Stimulated activated CD4-positive, alpha-beta T cell treated with anti-CD3 and anti-CD28 coated beads, TNF-alpha, amount 100 ng/mL, for 24 hours (primary cell): ENCODE measurements around the gene LYVE1.

Experiments
- DNase-seq, 3 experiments: peaks; one replicate each; pipeline ENCODE4 v3.0.0-alpha.2; 2020; ENCODE audit warnings: low read depth in 3 of 3

LYVE1 gene

DNA sequence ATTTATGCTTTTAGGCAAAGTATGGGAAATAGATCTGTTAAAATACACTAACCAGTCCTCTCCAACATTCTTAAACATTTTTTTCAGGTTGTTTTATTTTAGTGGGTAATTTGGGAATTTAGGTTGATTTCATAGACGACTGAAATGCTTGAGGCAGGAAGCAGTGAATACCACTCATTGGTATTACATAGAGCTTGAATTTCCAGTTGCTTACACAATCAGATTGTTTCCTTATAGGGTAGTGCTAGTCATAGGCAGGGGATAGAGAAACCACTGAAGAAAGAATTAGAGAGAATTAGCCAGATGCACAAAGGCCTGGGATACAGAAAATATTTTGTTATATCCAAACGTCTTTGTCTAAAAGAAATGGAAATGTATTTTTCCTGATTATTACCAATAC, 23.9 kb upstream of the LYVE1 start:
- DNase-seq = no peak

- DNase-seq = no peak
Observed at GRCh38 chr11:10591741-10592140, 23.3 kb upstream of the LYVE1 start.

- no peak for DNase-seq
Observed at GRCh38 chr11:10590218-10590915, 21.9 kb upstream of the LYVE1 start.

- DNase-seq = no peak
Observed at GRCh38 chr11:10588904-10589303, 20.4 kb upstream of the LYVE1 start.

GRCh38 chr11:10587995-10588394, 19.5 kb upstream of the LYVE1 start:
- no peak for DNase-seq

DNA sequence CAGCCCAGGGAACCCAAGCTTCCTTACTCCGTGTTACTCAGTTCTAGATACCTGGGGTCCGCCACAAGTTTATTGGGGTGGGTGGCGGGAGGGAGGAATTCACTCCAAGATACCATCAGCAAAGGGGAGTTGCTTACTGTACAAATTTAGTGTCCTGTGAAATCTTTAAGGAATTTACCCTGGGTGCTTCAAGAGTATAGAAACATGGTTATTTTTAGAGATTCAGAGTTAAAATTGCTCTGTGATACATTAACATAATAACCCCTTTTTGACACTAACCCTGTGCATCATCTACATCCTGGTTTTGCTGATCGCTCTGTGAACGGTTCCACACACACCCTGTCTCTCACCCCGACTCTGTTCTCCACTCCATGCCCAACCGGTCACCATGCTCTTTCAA, 18.9 kb upstream of the LYVE1 start:
- DNase-seq = no peak

DNA sequence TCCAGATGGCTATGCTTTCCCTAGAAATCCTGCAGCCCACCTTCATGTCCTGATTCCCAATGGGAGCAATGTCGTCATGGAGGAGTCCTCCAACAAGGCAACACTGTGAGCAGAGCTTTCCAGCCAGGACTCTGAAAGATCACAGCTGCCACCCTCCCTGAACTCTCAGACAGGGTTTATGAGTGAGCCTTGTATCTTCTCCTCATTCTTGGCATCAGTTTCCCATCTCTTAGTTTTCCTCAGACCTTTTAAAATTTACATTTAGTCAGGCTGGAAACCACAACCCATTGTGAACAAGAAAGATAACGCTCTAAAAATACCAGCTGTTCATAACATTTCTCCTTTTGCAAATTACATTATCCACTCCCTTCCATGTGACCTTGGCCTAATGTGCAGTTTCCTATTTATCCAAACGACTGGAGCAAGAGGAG, 15.6 kb upstream of the LYVE1 start:
- no peak for DNase-seq

DNA sequence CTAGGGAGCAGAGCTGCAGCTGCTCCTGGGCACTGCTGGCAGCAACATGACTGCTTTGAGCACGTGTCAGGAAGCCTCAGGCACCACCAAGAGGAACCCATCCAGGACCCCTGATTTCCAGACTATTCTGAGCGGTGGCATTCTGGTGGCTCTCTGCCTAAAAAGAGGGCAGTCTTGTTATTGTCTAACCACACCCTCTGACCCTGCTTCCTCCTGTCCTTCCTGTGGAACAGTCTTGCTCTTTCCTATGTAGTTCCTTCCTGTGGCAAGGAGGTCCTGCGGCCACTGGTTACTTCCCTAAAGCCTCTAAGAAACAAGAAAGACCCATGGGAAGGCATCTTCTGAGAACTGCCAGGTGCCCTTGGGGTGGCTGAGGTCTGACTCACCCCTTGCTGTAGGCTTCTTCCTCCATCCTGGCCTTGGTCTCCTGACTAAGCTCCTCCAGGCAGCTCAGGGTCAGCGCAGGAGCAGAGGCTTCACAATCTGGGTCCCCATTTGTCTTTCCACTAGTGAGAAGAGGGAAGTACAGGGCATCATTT, 13.1 kb upstream of the LYVE1 start:
- DNase-seq = no peak

- no peak for DNase-seq
Observed at GRCh38 chr11:10580623-10581022, 12.2 kb upstream of the LYVE1 start.

- no peak for DNase-seq
Observed at GRCh38 chr11:10579700-10580099, 11.2 kb upstream of the LYVE1 start.

DNA sequence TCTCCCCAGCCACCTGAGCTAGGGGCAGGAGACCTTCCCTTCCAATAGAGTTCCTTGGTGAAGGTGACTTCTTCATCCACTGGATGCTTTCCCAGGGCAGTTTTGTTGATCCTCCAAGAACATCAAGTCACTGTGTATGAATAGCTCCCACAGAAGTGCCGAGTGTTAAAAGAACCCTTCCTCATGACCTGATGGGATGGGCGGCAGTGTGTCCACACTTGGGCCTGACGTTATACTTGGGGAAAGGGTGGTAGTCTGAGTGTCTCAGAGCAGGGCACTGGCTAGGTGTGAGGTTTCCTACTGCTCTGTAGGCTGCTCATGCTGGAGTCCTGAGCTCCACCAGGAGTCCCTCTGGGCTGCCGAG, 7.6 kb upstream of the LYVE1 start:
- no peak for DNase-seq

DNA sequence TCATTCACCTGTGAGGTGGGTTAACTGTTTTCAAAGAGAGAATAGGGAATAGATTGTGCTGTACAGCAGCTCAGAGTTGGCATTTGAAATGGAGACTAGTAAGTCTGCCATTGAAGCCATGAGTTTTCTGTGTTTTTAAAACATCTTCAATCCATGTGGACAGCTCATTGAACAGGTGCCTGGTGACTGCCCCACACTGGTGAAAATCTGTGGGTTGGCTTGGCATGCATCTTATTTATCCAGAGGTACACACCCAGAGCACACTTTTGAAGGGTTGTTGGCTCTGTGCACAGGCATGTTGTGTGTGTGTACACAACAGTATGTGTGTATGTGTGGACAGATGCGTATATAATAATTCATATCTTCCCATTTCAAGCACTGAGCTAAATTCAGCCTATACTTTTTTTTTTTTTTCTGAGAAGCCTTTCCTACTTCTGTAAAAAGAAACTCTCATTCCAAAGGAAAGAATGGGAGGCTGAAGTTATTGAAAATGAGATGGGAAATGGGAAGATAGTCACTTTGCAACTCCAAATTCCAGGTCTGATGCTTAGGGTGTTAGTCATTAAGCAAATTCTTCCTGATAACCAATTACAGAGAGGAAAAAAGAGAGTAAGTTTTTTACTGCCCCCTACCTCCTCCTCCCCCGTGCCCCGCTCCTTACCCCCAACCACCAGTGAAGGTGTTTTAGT, 7.0 kb upstream of the LYVE1 start:
- DNase-seq = no peak

DNA sequence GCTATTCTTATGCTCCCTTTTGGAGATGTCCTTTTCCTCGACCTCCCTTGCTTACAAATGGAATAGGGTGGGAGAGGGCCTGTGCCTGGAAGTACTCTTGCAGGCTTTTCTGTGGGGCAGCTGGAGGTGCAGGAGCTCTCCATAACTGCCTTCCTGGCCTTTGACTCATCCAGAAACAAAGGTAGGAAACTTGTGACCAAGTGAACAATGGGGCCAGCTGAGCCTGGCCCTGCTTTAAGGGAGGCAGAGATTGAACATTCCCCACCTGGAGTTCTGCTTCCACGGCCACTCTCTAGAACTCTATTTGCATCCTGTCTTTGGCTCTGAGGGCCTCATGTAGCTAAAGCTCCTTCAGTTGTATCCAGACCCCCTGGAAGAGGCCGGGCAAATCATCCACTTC, 5.1 kb upstream of the LYVE1 start:
- DNase-seq = no peak

GRCh38 chr11:10573028-10573427, 4.6 kb upstream of the LYVE1 start:
- no peak for DNase-seq

GRCh38 chr11:10572533-10572932, 4.1 kb upstream of the LYVE1 start:
- DNase-seq = no peak

- no peak for DNase-seq
Observed at GRCh38 chr11:10567446-10567845, 1.0 kb downstream of the LYVE1 start.

DNA sequence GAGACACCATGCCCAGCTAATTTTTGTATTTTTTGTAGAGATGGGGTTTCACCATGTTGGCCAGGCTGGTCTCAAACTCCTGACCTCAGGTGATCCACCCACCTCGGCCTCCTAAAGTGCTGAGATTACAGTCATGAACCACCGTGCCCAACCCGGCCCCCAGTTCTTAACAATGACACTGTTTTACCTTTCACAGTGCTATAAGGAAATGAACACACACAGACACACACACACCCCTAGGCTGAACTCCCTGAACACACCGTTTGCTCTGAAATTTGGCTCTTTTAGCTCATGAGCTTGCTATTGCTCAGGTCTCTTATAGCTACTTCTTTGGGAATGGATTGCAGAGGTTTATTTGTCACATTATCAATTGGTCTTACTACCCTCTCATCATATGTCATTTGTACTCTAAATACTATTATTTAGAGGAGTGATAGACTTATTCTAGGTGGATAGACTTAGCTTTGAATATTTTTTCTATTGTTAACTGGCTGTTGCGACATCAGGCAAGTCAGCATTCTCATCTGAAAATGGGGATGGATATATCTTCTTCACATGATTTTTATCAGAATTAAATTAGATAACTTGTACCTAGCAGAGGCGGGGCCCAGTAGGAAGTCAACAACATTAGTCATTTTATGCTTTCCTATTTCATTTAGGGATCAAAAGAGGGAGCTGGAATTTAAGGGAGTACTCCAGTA, 2.1 kb downstream of the LYVE1 start:
- no peak for DNase-seq

DNA sequence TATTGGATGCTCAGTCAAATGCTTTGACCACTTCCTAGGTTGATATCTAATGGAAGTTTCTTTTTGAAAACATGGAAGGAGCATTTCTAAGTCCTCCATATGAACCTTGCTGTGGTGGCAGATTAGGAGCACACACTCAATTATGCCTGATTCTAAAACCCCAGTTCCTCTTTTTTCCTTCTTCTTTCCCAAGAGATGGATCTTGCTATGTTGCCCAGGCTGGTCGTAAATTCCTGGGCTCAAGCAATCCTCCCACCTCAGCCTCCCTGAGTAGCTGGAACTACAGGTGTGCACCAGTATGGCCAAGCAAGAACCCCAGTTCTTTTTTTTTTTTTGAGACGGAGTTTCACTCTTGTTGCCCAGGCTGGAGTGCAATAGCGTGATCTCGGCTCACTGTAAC, 3.0 kb downstream of the LYVE1 start:
- no peak for DNase-seq

- no peak for DNase-seq
Observed at GRCh38 chr11:10564696-10565318, 3.7 kb downstream of the LYVE1 start.

DNA sequence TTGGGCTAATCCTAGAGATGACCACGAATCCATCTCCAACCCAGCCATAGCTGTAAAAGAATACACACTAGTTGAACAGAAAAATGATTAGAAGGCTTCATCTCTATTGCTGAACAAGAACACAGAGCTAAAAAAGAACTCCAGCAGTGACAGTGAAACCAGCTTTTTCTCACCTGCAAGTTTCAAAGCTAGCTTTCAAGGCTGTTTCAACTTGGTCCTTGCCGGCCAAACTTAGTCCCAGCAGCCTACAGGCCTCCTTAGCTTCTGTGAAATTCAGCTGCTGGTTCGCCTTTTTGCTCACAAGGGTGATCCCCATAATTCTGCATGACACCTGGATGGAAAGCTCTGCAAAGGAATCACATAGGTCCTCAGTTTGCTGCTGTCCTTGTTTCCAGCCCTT, 4.4 kb downstream of the LYVE1 start:
- no peak for DNase-seq

GRCh38 chr11:10561947-10562346, 6.5 kb downstream of the LYVE1 start:
- no peak for DNase-seq

DNA sequence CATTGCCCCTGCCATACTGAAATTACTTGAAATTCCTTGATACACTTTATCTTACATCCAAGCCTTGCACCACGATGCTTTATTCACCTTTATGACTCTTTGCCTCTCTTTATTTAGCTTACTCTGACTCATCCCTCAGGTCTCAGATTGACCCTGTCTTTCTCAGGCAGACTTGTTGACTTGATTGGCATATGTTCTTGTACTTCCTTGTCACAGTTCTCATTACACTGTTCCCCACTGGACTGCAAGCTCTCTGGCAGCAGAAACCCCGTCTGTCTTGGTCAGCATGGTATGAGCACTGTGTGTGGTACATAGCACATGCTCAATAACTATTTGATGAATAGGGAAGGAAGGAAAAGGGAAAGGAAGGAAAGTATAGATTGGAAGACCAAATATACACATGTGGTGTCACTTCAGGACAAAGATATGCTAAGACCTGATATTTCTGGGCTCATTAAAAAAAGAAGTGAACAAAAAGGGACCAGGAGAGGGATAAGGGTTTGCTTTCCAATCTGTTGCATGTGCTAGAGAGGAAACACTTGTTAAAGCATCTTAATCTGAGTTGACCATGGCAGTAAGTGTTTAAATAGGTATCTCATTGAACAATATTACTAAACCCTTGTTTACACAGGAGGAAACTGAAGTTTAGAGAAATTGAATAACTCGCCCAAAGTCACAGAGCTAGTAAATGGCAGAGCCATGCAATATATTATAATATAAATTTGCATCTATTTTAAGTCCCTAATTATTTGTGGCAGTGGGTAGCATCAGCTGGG, 7.2 kb downstream of the LYVE1 start:
- no peak for DNase-seq
